HepG2 (cell line): ENCODE results near the gene PRSS12. TPM values are rescaled to one million over a fixed set of nuclear protein-coding genes. Genes with fewer than 3 reads are reported as not detected.
A peak's percentile ranks its signal among the peaks of the same experiment; 100 is the strongest.

ENCODE experiments used
- ATAD3A ChIP-seq: sonication (generic); formaldehyde crosslinking; IDR thresholded peaks from 2 replicates; pipeline ENCODE4 v1.4.0; 2020; ENCODE audit warnings: missing genetic modification reagents
- ESRRA ChIP-seq: sonication (generic); formaldehyde crosslinking; IDR thresholded peaks from 2 replicates; pipeline ENCODE4 v1.5.1; 2020; ENCODE audit warnings: mild to moderate bottlenecking, low read depth, missing genetic modification reagents
- SALL1 ChIP-seq: sonication (generic); formaldehyde crosslinking; IDR thresholded peaks from 2 replicates; pipeline ENCODE4 v1.8.0; 2022; ENCODE audit warnings: mild to moderate bottlenecking, missing genetic modification reagents
- SIX4 ChIP-seq: sonication (generic); formaldehyde crosslinking; IDR thresholded peaks from 2 replicates; pipeline ENCODE4 v1.4.0; 2020; ENCODE audit warnings: missing genetic modification reagents
- SMAD9 ChIP-seq: sonication (generic); formaldehyde crosslinking; IDR thresholded peaks from 2 replicates; pipeline ENCODE4 v1.5.1; 2020; ENCODE audit warnings: mild to moderate bottlenecking, missing genetic modification reagents
- TEAD2 ChIP-seq: sonication (generic); formaldehyde crosslinking; IDR thresholded peaks from 2 replicates; pipeline ENCODE4 v1.9.0; 2021; ENCODE audit warnings: missing genetic modification reagents
- ZFP62 ChIP-seq: sonication (generic); formaldehyde crosslinking; IDR thresholded peaks from 2 replicates; pipeline ENCODE4 v1.4.0; 2020; ENCODE audit warnings: missing genetic modification reagents
- ZNF546 ChIP-seq: sonication (generic); formaldehyde crosslinking; conservative IDR thresholded peaks from 2 replicates; pipeline ENCODE4 v1.8.1; 2023; ENCODE audit warnings: mild to moderate bottlenecking, missing genetic modification reagents
- ZNF563 ChIP-seq: sonication (generic); formaldehyde crosslinking; IDR thresholded peaks from 2 replicates; pipeline ENCODE4 v1.8.0; 2022; ENCODE audit warnings: mild to moderate bottlenecking, moderate library complexity, missing genetic modification reagents
- ZNF747 ChIP-seq: sonication (generic); formaldehyde crosslinking; IDR thresholded peaks from 2 replicates; pipeline ENCODE4 v1.8.1; 2023; ENCODE audit warnings: missing genetic modification reagents, mild to moderate bottlenecking, borderline replicate concordance
- ZNF772 ChIP-seq: sonication (generic); formaldehyde crosslinking; IDR thresholded peaks from 2 replicates; pipeline ENCODE4 v1.5.0; 2020; ENCODE audit warnings: mild to moderate bottlenecking, missing genetic modification reagents
- ZNF777 ChIP-seq: sonication (generic); formaldehyde crosslinking; IDR thresholded peaks from 2 replicates; pipeline ENCODE4 v1.4.0; 2020; ENCODE audit warnings: missing genetic modification reagents
- polyA plus RNA-seq, 8 experiments: library from polyadenylated mRNA; depleted of rRNA in 3 of 8; stranded (reverse) in 7 of 8; unstranded in 1 of 8; fragments of >200 nt; fragmentation: Illumina TruSeq in 4 of 8; extraction: Trizol in 4 of 8; gene quantifications; 2 replicates each; pipeline versions ENCODE4 v1.2.1 to v1.2.3, GENCODE V29; 2011 to 2016; ENCODE audit warnings: low read depth in 4 of 8, missing spikeins in 1 of 8, mixed read lengths in 1 of 8; ENCODE audit not compliant: insufficient read depth in 1 of 8
- total RNA-seq, 5 experiments: library from RNA; depleted of rRNA; stranded (reverse); fragments of >200 nt; fragmentation: Illumina TruSeq; extraction: Trizol; gene quantifications; 2 replicates each; pipeline ENCODE4 v1.2.3, GENCODE V29; 2016; ENCODE audit warnings: low read depth in 1 of 5
- TF ChIP-seq, protein P1 (sequence below): sonication (generic); formaldehyde crosslinking; IDR thresholded peaks from 2 replicates; pipeline ENCODE4 v1.8.0; 2022; ENCODE audit warnings: mild to moderate bottlenecking, missing genetic modification reagents, moderate library complexity
- TF ChIP-seq, protein P2 (sequence below): conservative IDR thresholded peaks from 2 replicates; pipeline ENCODE4 v1.6.1; 2018; ENCODE audit warnings: missing genetic modification reagents
- TF ChIP-seq, protein P3 (sequence below): sonication (generic); formaldehyde crosslinking; IDR thresholded peaks from 2 replicates; pipeline ENCODE4 v1.4.0; 2020; ENCODE audit warnings: missing genetic modification reagents
- TF ChIP-seq, protein P4 (sequence below): IDR thresholded peaks from 2 replicates; pipeline ENCODE4 v1.6.1; 2016; ENCODE audit warnings: missing biosample characterization, missing genetic modification reagents, low read depth
- TF ChIP-seq, protein P5 (sequence below): sonication (generic); formaldehyde crosslinking; IDR thresholded peaks from 2 replicates; pipeline ENCODE4 v1.8.0; 2022; ENCODE audit warnings: low read depth, missing genetic modification reagents
- TF ChIP-seq, protein P6 (sequence below): sonication (generic); formaldehyde crosslinking; IDR thresholded peaks from 2 replicates; pipeline ENCODE4 v1.5.1; 2020; ENCODE audit warnings: missing genetic modification reagents, mild to moderate bottlenecking, borderline replicate concordance
- TF ChIP-seq, protein P7 (sequence below): sonication (generic); formaldehyde crosslinking; IDR thresholded peaks from 2 replicates; pipeline ENCODE4 v1.8.1; 2023; ENCODE audit warnings: mild to moderate bottlenecking, missing genetic modification reagents

Gene PRSS12
- total and polyA plus RNA-seq, 2 of the 13 experiments (the other 11 are each of a cell fraction or from before 2014, with no cell fraction given), result 0.02 TPM; not detected in 1

DNA sequence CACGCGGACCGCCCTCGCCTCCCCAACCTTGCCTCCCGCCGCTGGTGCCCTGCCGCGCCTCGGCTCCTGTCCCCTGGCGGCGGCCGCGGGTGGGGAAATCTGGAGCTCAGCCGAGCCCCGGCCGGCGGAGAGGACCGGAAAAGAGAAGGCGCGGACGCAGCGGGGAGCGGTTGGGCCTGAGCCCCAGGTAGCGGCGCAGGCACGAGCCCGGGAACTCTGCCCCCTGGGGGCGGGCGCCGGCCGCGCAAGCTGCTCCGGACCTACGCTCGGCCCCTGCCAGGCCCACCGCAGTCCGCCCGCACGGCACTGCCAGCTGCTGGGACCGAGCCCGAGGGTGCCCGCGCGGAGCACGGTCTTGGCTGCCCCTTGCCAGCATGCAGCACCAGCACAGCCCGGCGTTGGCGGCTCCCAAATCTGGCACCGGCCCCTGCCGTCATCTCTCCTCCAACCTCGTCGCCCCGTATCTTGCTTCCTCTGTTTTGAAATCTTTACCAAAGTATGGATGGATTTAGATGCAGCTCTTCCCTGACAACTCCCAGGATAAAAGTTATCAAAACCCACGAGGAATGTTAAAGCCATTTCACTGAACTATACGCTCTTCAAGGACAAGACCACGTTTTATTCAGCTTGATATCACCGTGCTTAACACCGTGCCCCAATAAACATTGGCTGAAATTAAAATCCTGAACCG, at the start of gene PRSS12 (continued):
- TF ChIP-seq, protein P1, sequence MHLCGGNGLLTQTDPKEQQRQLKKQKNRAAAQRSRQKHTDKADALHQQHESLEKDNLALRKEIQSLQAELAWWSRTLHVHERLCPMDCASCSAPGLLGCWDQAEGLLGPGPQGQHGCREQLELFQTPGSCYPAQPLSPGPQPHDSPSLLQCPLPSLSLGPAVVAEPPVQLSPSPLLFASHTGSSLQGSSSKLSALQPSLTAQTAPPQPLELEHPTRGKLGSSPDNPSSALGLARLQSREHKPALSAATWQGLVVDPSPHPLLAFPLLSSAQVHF (CRISPR knock-in tag), result no peak
- TF ChIP-seq SMAD9 (CRISPR knock-in tag) (no peak), ZNF546 (CRISPR knock-in tag) (no peak), ESRRA (no peak), TEAD2 (no peak), ZNF747 (no peak), ZNF772 (CRISPR knock-in tag) (no peak), ZNF777 (CRISPR knock-in tag) (peak; percentile 86), ZFP62 (CRISPR knock-in tag) (no peak), SALL1 (peak; percentile 48), ZNF563 (CRISPR knock-in tag) (no peak), ATAD3A (CRISPR knock-in tag) (no peak), SIX4 (CRISPR knock-in tag) (no peak)
- TF ChIP-seq, protein P2, sequence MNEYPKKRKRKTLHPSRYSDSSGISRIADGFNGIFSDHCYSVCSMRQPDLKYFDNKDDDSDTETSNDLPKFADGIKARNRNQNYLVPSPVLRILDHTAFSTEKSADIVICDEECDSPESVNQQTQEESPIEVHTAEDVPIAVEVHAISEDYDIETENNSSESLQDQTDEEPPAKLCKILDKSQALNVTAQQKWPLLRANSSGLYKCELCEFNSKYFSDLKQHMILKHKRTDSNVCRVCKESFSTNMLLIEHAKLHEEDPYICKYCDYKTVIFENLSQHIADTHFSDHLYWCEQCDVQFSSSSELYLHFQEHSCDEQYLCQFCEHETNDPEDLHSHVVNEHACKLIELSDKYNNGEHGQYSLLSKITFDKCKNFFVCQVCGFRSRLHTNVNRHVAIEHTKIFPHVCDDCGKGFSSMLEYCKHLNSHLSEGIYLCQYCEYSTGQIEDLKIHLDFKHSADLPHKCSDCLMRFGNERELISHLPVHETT (CRISPR knock-in tag), result no peak
- TF ChIP-seq, protein P3, sequence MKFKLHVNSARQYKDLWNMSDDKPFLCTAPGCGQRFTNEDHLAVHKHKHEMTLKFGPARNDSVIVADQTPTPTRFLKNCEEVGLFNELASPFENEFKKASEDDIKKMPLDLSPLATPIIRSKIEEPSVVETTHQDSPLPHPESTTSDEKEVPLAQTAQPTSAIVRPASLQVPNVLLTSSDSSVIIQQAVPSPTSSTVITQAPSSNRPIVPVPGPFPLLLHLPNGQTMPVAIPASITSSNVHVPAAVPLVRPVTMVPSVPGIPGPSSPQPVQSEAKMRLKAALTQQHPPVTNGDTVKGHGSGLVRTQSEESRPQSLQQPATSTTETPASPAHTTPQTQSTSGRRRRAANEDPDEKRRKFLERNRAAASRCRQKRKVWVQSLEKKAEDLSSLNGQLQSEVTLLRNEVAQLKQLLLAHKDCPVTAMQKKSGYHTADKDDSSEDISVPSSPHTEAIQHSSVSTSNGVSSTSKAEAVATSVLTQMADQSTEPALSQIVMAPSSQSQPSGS (CRISPR knock-in tag), result no peak
- TF ChIP-seq, protein P4, sequence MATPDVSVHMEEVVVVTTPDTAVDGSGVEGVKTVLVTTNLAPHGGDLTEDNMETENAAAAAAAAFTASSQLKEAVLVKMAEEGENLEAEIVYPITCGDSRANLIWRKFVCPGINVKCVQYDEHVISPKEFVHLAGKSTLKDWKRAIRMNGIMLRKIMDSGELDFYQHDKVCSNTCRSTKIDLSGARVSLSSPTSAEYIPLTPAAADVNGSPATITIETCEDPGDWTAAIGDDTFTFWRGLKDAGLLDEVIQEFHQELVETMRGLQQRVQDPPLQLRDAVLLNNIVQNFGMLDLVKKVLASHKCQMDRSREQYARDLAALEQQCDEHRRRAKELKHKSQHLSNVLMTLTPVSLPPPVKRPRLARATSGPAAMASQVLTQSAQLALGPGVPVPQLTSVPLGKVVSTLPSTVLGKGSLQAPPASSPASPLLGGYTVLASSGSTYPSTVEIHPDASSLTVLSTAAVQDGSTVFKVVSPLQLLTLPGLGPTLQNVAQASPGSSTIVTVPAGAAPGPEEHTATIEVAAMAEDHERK (CRISPR knock-in tag), result no peak
- TF ChIP-seq, protein P5, sequence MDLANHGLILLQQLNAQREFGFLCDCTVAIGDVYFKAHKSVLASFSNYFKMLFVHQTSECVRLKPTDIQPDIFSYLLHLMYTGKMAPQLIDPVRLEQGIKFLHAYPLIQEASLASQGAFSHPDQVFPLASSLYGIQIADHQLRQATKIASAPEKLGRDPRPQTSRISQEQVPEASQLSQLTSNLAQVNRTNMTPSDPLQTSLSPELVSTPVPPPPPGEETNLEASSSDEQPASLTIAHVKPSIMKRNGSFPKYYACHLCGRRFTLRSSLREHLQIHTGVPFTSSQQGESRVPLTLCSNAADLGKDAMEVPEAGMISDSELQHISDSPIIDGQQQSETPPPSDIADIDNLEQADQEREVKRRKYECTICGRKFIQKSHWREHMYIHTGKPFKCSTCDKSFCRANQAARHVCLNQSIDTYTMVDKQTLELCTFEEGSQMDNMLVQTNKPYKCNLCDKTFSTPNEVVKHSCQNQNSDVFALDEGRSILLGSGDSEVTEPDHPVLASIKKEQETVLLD, result no peak
- TF ChIP-seq, protein P6, sequence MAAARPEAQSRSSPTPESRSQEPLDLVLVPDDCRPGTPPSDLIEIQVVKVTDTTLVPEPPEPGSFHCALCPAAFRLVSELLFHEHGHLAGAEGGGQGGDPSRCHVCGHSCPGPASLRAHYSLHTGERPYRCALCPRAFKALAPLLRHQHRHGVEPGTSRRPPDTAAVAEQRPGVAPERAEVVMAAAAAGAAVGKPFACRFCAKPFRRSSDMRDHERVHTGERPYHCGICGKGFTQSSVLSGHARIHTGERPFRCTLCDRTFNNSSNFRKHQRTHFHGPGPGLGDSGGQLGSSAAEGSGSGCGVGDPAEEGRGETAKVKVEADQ (CRISPR knock-in tag), result 0 out of 2 replicates have a peak, but pooled peaks have one; percentile 54
- TF ChIP-seq, protein P7, sequence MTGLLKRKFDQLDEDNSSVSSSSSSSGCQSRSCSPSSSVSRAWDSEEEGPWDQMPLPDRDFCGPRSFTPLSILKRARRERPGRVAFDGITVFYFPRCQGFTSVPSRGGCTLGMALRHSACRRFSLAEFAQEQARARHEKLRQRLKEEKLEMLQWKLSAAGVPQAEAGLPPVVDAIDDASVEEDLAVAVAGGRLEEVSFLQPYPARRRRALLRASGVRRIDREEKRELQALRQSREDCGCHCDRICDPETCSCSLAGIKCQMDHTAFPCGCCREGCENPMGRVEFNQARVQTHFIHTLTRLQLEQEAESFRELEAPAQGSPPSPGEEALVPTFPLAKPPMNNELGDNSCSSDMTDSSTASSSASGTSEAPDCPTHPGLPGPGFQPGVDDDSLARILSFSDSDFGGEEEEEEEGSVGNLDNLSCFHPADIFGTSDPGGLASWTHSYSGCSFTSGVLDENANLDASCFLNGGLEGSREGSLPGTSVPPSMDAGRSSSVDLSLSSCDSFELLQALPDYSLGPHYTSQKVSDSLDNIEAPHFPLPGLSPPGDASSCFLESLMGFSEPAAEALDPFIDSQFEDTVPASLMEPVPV, result 0 out of 2 replicates have a peak, but pooled peaks have one; percentile 35
